ENCODE results near the gene NTPCR. TPM values are rescaled to one million over a fixed set of nuclear protein-coding genes. Genes with fewer than 3 reads are reported as not detected.

The NTPCR gene
- total RNA-seq, 1 donor, result 15.6 TPM

GRCh38 chr1:232921381-232921780 lies 29.0 kb upstream of the NTPCR start:
- no peak for DNase-seq (ENCODE audit: insufficient read length, low spot score, missing footprints)

GRCh38 chr1:232922485-232922884 lies 27.9 kb upstream of the NTPCR start:
- no peak for TF ChIP-seq CTCF (IDR thresholded peaks at IDR 0.05; ENCODE audit: extremely low read depth, low read depth, low read length)
- Histone ChIP-seq H3K36me3 (ENCODE audit: insufficient read depth, low read length) (no peaks in the 10 kb centered on the region), H4K20me1 (ENCODE audit: insufficient read depth, low read length) (no peaks in the 10 kb centered on the region), H3K27ac (ENCODE audit: low read depth, low read length) (no peak overlapping the region), H3K4me2 (ENCODE audit: insufficient read depth, low read length) (no peak overlapping the region), H3K27me3 (ENCODE audit: insufficient read depth, low read length) (no peaks in the 10 kb centered on the region), H3K4me1 (ENCODE audit: insufficient read depth, low read length) (no peaks in the 10 kb centered on the region), H2AFZ (ENCODE audit: low read length) (no peak overlapping the region), H3K9me3 (ENCODE audit: low read depth, low read length) (no peaks in the 10 kb centered on the region), H3K79me2 (ENCODE audit: insufficient read depth, low read length) (no peaks in the 10 kb centered on the region), H3K4me3 (ENCODE audit: insufficient read depth, low read length) (no peak overlapping the region)
- peak; percentile 53 for DNase-seq (ENCODE audit: insufficient read length, low spot score, missing footprints)

More at GRCh38 chr1:232921381-232921780, 29.0 kb upstream of the NTPCR start:
- Histone ChIP-seq H3K27me3 (ENCODE audit: insufficient read depth, low read length) (no peaks in the 10 kb centered on the region), H2AFZ (ENCODE audit: low read length) (no peak overlapping the region), H3K4me3 (ENCODE audit: insufficient read depth, low read length) (no peak overlapping the region), H3K9me3 (ENCODE audit: low read depth, low read length) (no peaks in the 10 kb centered on the region), H3K36me3 (ENCODE audit: insufficient read depth, low read length) (no peaks in the 10 kb centered on the region), H3K79me2 (ENCODE audit: insufficient read depth, low read length) (no peaks in the 10 kb centered on the region), H3K4me2 (ENCODE audit: insufficient read depth, low read length) (no peak overlapping the region), H3K27ac (ENCODE audit: low read depth, low read length) (no peak overlapping the region), H3K4me1 (ENCODE audit: insufficient read depth, low read length) (no peaks in the 10 kb centered on the region), H4K20me1 (ENCODE audit: insufficient read depth, low read length) (no peaks in the 10 kb centered on the region)
- TF ChIP-seq CTCF (IDR thresholded peaks at IDR 0.05; ENCODE audit: extremely low read depth, low read depth, low read length), result no peak

GRCh38 chr1:232923739-232924386 lies 26.5 kb upstream of the NTPCR start:
- H3K4me2 ChIP-seq (ENCODE audit: insufficient read depth, low read length), result no peak overlapping the region
- no peak overlapping the region for H2AFZ ChIP-seq (ENCODE audit: low read length)
- H3K4me1 ChIP-seq (ENCODE audit: insufficient read depth, low read length), result no peaks in the 10 kb centered on the region
- TF ChIP-seq CTCF (IDR thresholded peaks at IDR 0.05; ENCODE audit: extremely low read depth, low read depth, low read length), result no peak
- no peak overlapping the region for H3K27ac ChIP-seq (ENCODE audit: low read depth, low read length)
- no peaks in the 10 kb centered on the region for H3K27me3 ChIP-seq (ENCODE audit: insufficient read depth, low read length)
- H4K20me1 ChIP-seq (ENCODE audit: insufficient read depth, low read length), result no peaks in the 10 kb centered on the region
- DNase-seq (ENCODE audit: insufficient read length, low spot score, missing footprints), result no peak
- no peaks in the 10 kb centered on the region for H3K79me2 ChIP-seq (ENCODE audit: insufficient read depth, low read length)
- H3K36me3 ChIP-seq (ENCODE audit: insufficient read depth, low read length), result no peaks in the 10 kb centered on the region
- H3K4me3 ChIP-seq (ENCODE audit: insufficient read depth, low read length), result no peak overlapping the region
- no peaks in the 10 kb centered on the region for H3K9me3 ChIP-seq (ENCODE audit: low read depth, low read length)

- no peak overlapping the region for H3K4me3 ChIP-seq (ENCODE audit: insufficient read depth, low read length)
- H3K9me3 ChIP-seq (ENCODE audit: low read depth, low read length), result no peaks in the 10 kb centered on the region
- no peaks in the 10 kb centered on the region for H3K4me1 ChIP-seq (ENCODE audit: insufficient read depth, low read length)
- H3K27ac ChIP-seq (ENCODE audit: low read depth, low read length), result no peak overlapping the region
- H2AFZ ChIP-seq (ENCODE audit: low read length), result no peak overlapping the region
- no peaks in the 10 kb centered on the region for H3K27me3 ChIP-seq (ENCODE audit: insufficient read depth, low read length)
- no peaks in the 10 kb centered on the region for H3K79me2 ChIP-seq (ENCODE audit: insufficient read depth, low read length)
- H3K4me2 ChIP-seq (ENCODE audit: insufficient read depth, low read length), result no peak overlapping the region
- H4K20me1 ChIP-seq (ENCODE audit: insufficient read depth, low read length), result no peaks in the 10 kb centered on the region
- DNase-seq (ENCODE audit: insufficient read length, low spot score, missing footprints), result no peak
- no peaks in the 10 kb centered on the region for H3K36me3 ChIP-seq (ENCODE audit: insufficient read depth, low read length)
- no peak for TF ChIP-seq CTCF (IDR thresholded peaks at IDR 0.05; ENCODE audit: extremely low read depth, low read depth, low read length)
These were observed 25.5 kb upstream of the NTPCR start for GRCh38 chr1:232924874-232925273.

Measured in osteoblast (primary cell).